Measurements from ENCODE around the gene ADD3. TPM values are rescaled to one million over a fixed set of nuclear protein-coding genes. Genes with fewer than 3 reads are reported as not detected.

Gene ADD3, protein sequence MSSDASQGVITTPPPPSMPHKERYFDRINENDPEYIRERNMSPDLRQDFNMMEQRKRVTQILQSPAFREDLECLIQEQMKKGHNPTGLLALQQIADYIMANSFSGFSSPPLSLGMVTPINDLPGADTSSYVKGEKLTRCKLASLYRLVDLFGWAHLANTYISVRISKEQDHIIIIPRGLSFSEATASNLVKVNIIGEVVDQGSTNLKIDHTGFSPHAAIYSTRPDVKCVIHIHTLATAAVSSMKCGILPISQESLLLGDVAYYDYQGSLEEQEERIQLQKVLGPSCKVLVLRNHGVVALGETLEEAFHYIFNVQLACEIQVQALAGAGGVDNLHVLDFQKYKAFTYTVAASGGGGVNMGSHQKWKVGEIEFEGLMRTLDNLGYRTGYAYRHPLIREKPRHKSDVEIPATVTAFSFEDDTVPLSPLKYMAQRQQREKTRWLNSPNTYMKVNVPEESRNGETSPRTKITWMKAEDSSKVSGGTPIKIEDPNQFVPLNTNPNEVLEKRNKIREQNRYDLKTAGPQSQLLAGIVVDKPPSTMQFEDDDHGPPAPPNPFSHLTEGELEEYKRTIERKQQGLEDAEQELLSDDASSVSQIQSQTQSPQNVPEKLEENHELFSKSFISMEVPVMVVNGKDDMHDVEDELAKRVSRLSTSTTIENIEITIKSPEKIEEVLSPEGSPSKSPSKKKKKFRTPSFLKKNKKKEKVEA
- 197 TPM for total RNA-seq

DNA sequence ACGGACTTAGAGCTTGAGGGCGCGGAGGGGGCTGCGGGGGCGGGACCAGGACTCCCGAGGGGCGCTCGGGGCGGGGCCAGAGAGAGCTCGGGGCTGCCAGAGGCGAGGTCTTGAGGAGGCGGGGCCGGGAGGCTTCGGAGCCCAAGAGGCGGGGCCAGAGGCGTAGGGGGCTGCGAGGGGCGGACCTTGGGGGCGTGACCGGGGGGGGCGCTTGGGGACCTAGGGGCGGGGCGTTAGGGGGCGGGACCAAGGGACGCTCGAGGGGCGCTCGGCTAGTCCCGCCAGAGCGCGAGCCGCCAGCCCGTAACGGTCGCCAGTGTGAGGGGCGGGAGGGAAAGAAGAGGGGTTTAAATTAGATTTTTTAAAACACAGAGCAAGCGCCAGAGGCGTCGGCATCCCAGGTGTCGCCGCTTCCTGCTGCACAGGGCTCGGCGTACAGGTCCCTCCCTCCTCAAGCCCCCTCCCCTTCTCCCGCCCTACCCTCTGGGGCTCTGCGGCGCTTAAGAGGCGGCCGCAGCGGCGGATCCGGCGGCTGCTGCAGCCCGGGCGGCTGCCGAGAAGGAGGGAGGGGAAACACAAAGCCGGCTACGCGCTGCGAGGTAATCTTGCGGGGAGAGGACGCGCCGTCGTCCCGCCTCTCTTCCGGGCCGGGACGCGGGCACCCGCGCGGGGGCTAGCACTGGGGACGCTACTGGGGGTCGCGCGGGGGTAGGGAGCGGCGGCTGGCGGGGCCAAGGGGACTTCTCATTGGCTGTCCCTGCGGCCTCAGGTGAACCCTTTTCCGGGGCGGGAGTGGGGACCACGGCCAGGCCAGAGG is at the start of gene ADD3:
Gene ADD3, plus strand, starts transcription at position 284 of the 817 bp plus-strand sequence. CDS start 92,670 bp downstream, outside the sequence.

Small RNA genes within 50 kb of the gene (small RNA-seq; reads per million reads assigned to genes)
- not detected for gene SNRPGP12

Other genes starting within 250 kb of the ADD3 start
- gene XPNPEP1, start 84.5 kb upstream of the ADD3 start, total RNA-seq, result 92.5 TPM
- 52.4 TPM for gene MXI1, start 199.6 kb downstream of the ADD3 start, total RNA-seq

Measured in diencephalon (tissue), 1 donor.